ENCODE data around the gene ZNF423.

The ZNF423 gene

GRCh38 chr16:49828533-49829267 is 27.2 kb downstream of the ZNF423 start:
- no peak for DNase-seq (ENCODE audit: extremely low read depth, low read depth)
- no peak for TF ChIP-seq CTCF (IDR thresholded peaks at IDR 0.05; ENCODE audit: low read depth, low read length)

- no peak for TF ChIP-seq CTCF (IDR thresholded peaks at IDR 0.05; ENCODE audit: low read depth, low read length)
- DNase-seq (ENCODE audit: extremely low read depth, low read depth): no peak
These were observed 28.0 kb downstream of the ZNF423 start for GRCh38 chr16:49827805-49828438.

- no peak for DNase-seq (ENCODE audit: extremely low read depth, low read depth)
- no peak for TF ChIP-seq CTCF (IDR thresholded peaks at IDR 0.05; ENCODE audit: low read depth, low read length)
These were observed 29.4 kb downstream of the ZNF423 start for GRCh38 chr16:49826515-49826914.

- DNase-seq (ENCODE audit: extremely low read depth, low read depth): no peak
- TF ChIP-seq CTCF (IDR thresholded peaks at IDR 0.05; ENCODE audit: low read depth, low read length): no peak
These were observed 30.9 kb downstream of the ZNF423 start for GRCh38 chr16:49825041-49825440.

- TF ChIP-seq CTCF (IDR thresholded peaks at IDR 0.05; ENCODE audit: low read depth, low read length): no peak
- no peak for DNase-seq (ENCODE audit: extremely low read depth, low read depth)
These were observed 31.3 kb downstream of the ZNF423 start for GRCh38 chr16:49824593-49824992.

GRCh38 chr16:49822649-49823370 is 33.1 kb downstream of the ZNF423 start:
- no peak for TF ChIP-seq CTCF (IDR thresholded peaks at IDR 0.05; ENCODE audit: low read depth, low read length)
- DNase-seq (ENCODE audit: extremely low read depth, low read depth): no peak

Data from AG09319 (cell line).